ENCODE measurements around the gene KCTD3.

KCTD3 gene

GRCh38 chr1:215661033-215661432 lies 93.9 kb downstream of the KCTD3 start:
- DNase-seq: no peak

GRCh38 chr1:215665215-215665614 lies 98.1 kb downstream of the KCTD3 start:
- no peak for DNase-seq

- no peak for DNase-seq
These were observed 100.7 kb downstream of the KCTD3 start for GRCh38 chr1:215667761-215668160.

GRCh38 chr1:215669806-215670491 lies 102.8 kb downstream of the KCTD3 start:
- DNase-seq: no peak

Measured in NCI-H345 (cell line).